WI38 (cell line): ENCODE data around the gene DYNC1LI1.

ENCODE experiments used
- H3K4me3 ChIP-seq: 2 replicates; pipeline ENCODE4 v1.5.1; 2011; ENCODE audit warnings: low read depth, mild to moderate bottlenecking, control low read depth, low read length
- CTCF ChIP-seq: IDR thresholded peaks from 2 replicates; pipeline ENCODE4 v1.5.1; 2012; ENCODE audit warnings: low read depth, mild to moderate bottlenecking, control low read depth, low read length

DYNC1LI1 gene

GRCh38 chr3:32510075-32510724 is 60.5 kb downstream of the DYNC1LI1 start:
- no peak overlapping the region for H3K4me3 ChIP-seq
- peak; percentile 55 for TF ChIP-seq CTCF

- no peak overlapping the region for H3K4me3 ChIP-seq
- no peak for TF ChIP-seq CTCF
Measured at GRCh38 chr3:32508711-32509110, 61.9 kb downstream of the DYNC1LI1 start.

GRCh38 chr3:32506466-32506865 is 64.2 kb downstream of the DYNC1LI1 start:
- TF ChIP-seq CTCF, result no peak
- H3K4me3 ChIP-seq, result no peak overlapping the region

- peak overlapping the region; percentile 94 for H3K4me3 ChIP-seq
- TF ChIP-seq CTCF, result no peak
Measured at GRCh38 chr3:32502946-32503286, 67.7 kb downstream of the DYNC1LI1 start.

- no peak for TF ChIP-seq CTCF
- H3K4me3 ChIP-seq, result peak within 1 kb of the TSS; percentile 94
Measured at GRCh38 chr3:32502118-32502945, 68.3 kb downstream of the DYNC1LI1 start, which contains the start of gene CMTM6. Gene CMTM6 (minus strand): TSS chr3:32502852. CDS start chr3:32502745, 107 bp downstream.

GRCh38 chr3:32501783-32502117 is 68.9 kb downstream of the DYNC1LI1 start:
- TF ChIP-seq CTCF, result no peak
- H3K4me3 ChIP-seq, result peak overlapping the region; percentile 94
